SK-N-SH (cell line): ENCODE measurements around the gene RNU4-1. TPM values are rescaled to one million over a fixed set of nuclear protein-coding genes. Genes with fewer than 3 reads are reported as not detected.

Experiments used
- CTCF ChIA-PET: fragments of 300-600, 350-600 bp; formaldehyde crosslinking; extraction: SDS; loops from one replicate; lab custom pipeline; 2021; lab: Yijun Ruan, JAX
- POLR2A ChIA-PET: fragments of 350-600 bp; sonication (Branson Sonifier 250); formaldehyde crosslinking; extraction: SDS; loops from one replicate; lab custom pipeline; 2020; ENCODE audit warnings: antibody characterized with exemption, inconsistent platforms; lab: Yijun Ruan, JAX
- DNase-seq: peaks from one replicate; pipeline ENCODE4 v3.0.0; 2012
- H2AFZ ChIP-seq: fragments of 200-600 bp; sonication (generic); 2 replicates; pipeline ENCODE4 v1.8.1; 2016; ENCODE audit warnings: antibody characterized with exemption, mild to moderate bottlenecking, low read depth
- H3F3A ChIP-seq: fragments of 200-600 bp; sonication (generic); replicated peaks from 2 replicates; pipeline ENCODE3; 2016; ENCODE audit warnings: antibody characterized with exemption, mild to moderate bottlenecking; ENCODE audit not compliant: insufficient read depth
- H3K27ac ChIP-seq, 2 experiments: fragments of 200-500 bp in 1 of 2; fragments of 200-600 bp in 1 of 2; sonication (Bioruptor generic) in 1 of 2; sonication (generic), shearing (Covaris generic) in 1 of 2; 2 replicates each; pipeline versions ENCODE4 v1.5.1 to v1.6.1; 2014 to 2016; ENCODE audit warnings: low read depth in 2 of 2, inconsistent platforms in 1 of 2, low read length in 1 of 2, mild to moderate bottlenecking in 1 of 2, mixed read lengths in 1 of 2
- H3K27me3 ChIP-seq: fragments of 200-600 bp; sonication (generic), shearing (Covaris generic); 2 replicates; pipeline ENCODE4 v1.6.1; 2016; ENCODE audit warnings: mixed run types; ENCODE audit not compliant: insufficient read depth
- H3K36me3 ChIP-seq, 2 experiments: fragments of 200-500 bp in 1 of 2; fragments of 200-600 bp in 1 of 2; sonication (Bioruptor generic) in 1 of 2; sonication (generic) in 1 of 2; replicated peaks in 1 of 2; 2 replicates each; pipeline versions ENCODE3 to v1.5.1; 2014 to 2016; ENCODE audit warnings: low read length in 1 of 2, mild to moderate bottlenecking in 1 of 2; ENCODE audit not compliant: insufficient read depth in 2 of 2, control insufficient read depth in 1 of 2
- H3K4me1 ChIP-seq, 2 experiments: fragments of 200-500 bp in 1 of 2; fragments of 200-600 bp in 1 of 2; sonication (Bioruptor generic) in 1 of 2; sonication (generic), shearing (Covaris generic) in 1 of 2; 2 replicates each; pipeline versions ENCODE4 v1.5.1 to v1.6.1; 2014 to 2016; ENCODE audit warnings: low read depth in 1 of 2, low read length in 1 of 2, mixed run types in 1 of 2; ENCODE audit not compliant: insufficient read depth in 2 of 2, control insufficient read depth in 1 of 2
- H3K4me2 ChIP-seq: fragments of 200-600 bp; sonication (generic), shearing (Covaris generic); 2 replicates; pipeline ENCODE4 v1.6.1; 2017; ENCODE audit warnings: mixed run types
- H3K4me3 ChIP-seq, 2 experiments: fragments of 200-500 bp in 1 of 2; fragments of 200-600 bp in 1 of 2; sonication (Bioruptor generic) in 1 of 2; sonication (generic), shearing (Covaris generic) in 1 of 2; 2 replicates each; pipeline versions ENCODE4 v1.5.1 to v1.8.1; 2014 to 2016; ENCODE audit warnings: low read depth in 2 of 2, inconsistent platforms in 1 of 2, low read length in 1 of 2, mild to moderate bottlenecking in 1 of 2, mixed read lengths in 1 of 2, moderate library complexity in 1 of 2
- H3K79me2 ChIP-seq: fragments of 200-600 bp; sonication (generic); 2 replicates; pipeline ENCODE4 v1.8.1; 2017; ENCODE audit warnings: mild to moderate bottlenecking; ENCODE audit not compliant: insufficient read depth
- H3K9ac ChIP-seq: fragments of 200-600 bp; sonication (generic); 2 replicates; pipeline ENCODE4 v1.6.1; 2017; ENCODE audit warnings: mixed run types
- H3K9me2 ChIP-seq: fragments of 200-600 bp; sonication (generic); 2 replicates; pipeline ENCODE4 v1.6.1; 2017; ENCODE audit warnings: mixed run types
- H3K9me3 ChIP-seq: fragments of 200-600 bp; sonication (generic); 2 replicates; pipeline ENCODE4 v1.6.1; 2017; ENCODE audit warnings: mixed run types, mild to moderate bottlenecking, moderate library complexity
- H4K20me1 ChIP-seq: fragments of 200-600 bp; sonication (generic); 2 replicates; pipeline ENCODE4 v1.6.1; 2017; ENCODE audit warnings: mild to moderate bottlenecking, mixed run types; ENCODE audit not compliant: insufficient read depth
- EP300 ChIP-seq, 2 experiments: IDR thresholded peaks; 2 replicates each; pipeline versions ENCODE4 v1.4.0 to v1.6.1; 2012; ENCODE audit warnings: borderline replicate concordance in 1 of 2, low read depth in 1 of 2, low read length in 1 of 2
- FOSL2 ChIP-seq: IDR thresholded peaks from 2 replicates; pipeline ENCODE4 v1.4.0; 2012; ENCODE audit warnings: low read depth, mild to moderate bottlenecking, moderate library complexity, borderline replicate concordance
- FOXJ3 ChIP-seq: sonication (generic); formaldehyde crosslinking; IDR thresholded peaks from 2 replicates; pipeline ENCODE4 v1.5.1; 2020; ENCODE audit warnings: mild to moderate bottlenecking, missing genetic modification reagents
- FOXM1 ChIP-seq: IDR thresholded peaks from 2 replicates; pipeline ENCODE4 v1.4.0; 2012; ENCODE audit warnings: low read depth, mild to moderate bottlenecking
- GABPA ChIP-seq: IDR thresholded peaks from 2 replicates; pipeline ENCODE4 v1.4.0; 2012; ENCODE audit warnings: low read depth, mild to moderate bottlenecking
- JUND ChIP-seq: IDR thresholded peaks from 2 replicates; pipeline ENCODE4 v1.4.0; 2012
- MEF2A ChIP-seq: IDR thresholded peaks from 2 replicates; pipeline ENCODE4 v1.4.0; 2012; ENCODE audit warnings: low read depth, borderline replicate concordance
- NFIC ChIP-seq: IDR thresholded peaks from 2 replicates; pipeline ENCODE4 v1.4.0; 2012; ENCODE audit warnings: borderline replicate concordance
- POLR2AphosphoS5 ChIP-seq: IDR thresholded peaks from 2 replicates; pipeline ENCODE4 v1.6.1; 2012; ENCODE audit warnings: low read depth, low read length
- RXRA ChIP-seq: IDR thresholded peaks from 2 replicates; pipeline ENCODE4 v1.4.0; 2012; ENCODE audit warnings: low read depth, mild to moderate bottlenecking, borderline replicate concordance
- SIN3A ChIP-seq: IDR thresholded peaks from 2 replicates; pipeline ENCODE4 v1.6.1; 2012; ENCODE audit warnings: low read depth, mild to moderate bottlenecking, low read length, moderate library complexity, borderline replicate concordance
- TAF1 ChIP-seq: IDR thresholded peaks from 2 replicates; pipeline ENCODE4 v1.6.1; 2012; ENCODE audit warnings: low read depth, mild to moderate bottlenecking, low read length, moderate library complexity, borderline replicate concordance
- TCF12 ChIP-seq: IDR thresholded peaks from 2 replicates; pipeline ENCODE4 v1.4.0; 2012
- TEAD4 ChIP-seq: IDR thresholded peaks from 2 replicates; pipeline ENCODE4 v1.4.0; 2012; ENCODE audit warnings: mild to moderate bottlenecking, borderline replicate concordance; ENCODE audit not compliant: insufficient read depth
- YY1 ChIP-seq: IDR thresholded peaks from 2 replicates; pipeline ENCODE4 v1.4.0; 2012; ENCODE audit warnings: low read depth, mild to moderate bottlenecking
- WGBS: methylation state at CpG from one replicate; pipeline ENCODE4 v1.1.6; 2017; ENCODE audit warnings: low lambda C conversion rate; 5-methylcytosine and 5-hydroxymethylcytosine counted together
- polyA plus RNA-seq, 3 experiments: library from polyadenylated mRNA; depleted of rRNA; stranded (reverse); fragments of >200 nt; gene quantifications; 2 replicates each; pipeline ENCODE4 v1.2.3, GENCODE V29; 2012
- TF ChIP-seq, protein P1 (sequence below): fragments of 200-600 bp; sonication (generic); IDR thresholded peaks from 2 replicates; pipeline ENCODE4 v1.6.1; 2017; ENCODE audit warnings: antibody characterized with exemption, mild to moderate bottlenecking, moderate library complexity
- TF ChIP-seq, protein P2 (sequence below): IDR thresholded peaks from 2 replicates; pipeline ENCODE4; 2012
- TF ChIP-seq, protein P3 (sequence below): fragments of 150-350 bp; IDR thresholded peaks from 2 replicates; pipeline ENCODE4 v1.6.1; 2017; ENCODE audit warnings: antibody characterized with exemption, low read length, low read depth, borderline replicate concordance
- TF ChIP-seq, protein P4 (sequence below): IDR thresholded peaks from 2 replicates; pipeline ENCODE4 v1.4.0; 2012; ENCODE audit warnings: low read depth

The RNU4-1 gene
- polyA plus RNA-seq, 1 of the 3 experiments (the other 2 are of a cell fraction), result not detected

DNA sequence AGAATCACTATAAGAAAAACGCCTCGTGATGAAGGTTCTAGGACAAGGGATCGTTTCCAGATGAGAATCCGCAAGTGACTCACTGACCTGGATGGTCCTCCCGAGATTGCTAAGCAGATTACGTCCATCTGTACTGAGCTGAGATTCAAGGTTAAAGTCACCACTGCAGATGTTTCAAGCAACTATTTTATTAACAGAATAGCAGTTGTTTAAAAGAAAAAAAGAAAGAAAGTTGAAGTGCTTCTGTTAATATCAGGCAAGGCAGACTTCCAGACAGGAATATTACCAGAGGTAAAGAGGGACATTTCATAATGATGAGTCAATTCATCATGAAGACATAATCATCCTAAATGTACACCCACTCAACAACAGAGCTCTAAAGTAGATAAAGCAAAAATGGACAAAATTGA, 45.4 kb downstream of the RNU4-1 start:
- Histone ChIP-seq H3K27ac (peak overlapping the region; percentile 65 to 93; a peak in 3 of 4 replicates), H2AFZ (no peak overlapping the region)
- TF ChIP-seq, protein P1, sequence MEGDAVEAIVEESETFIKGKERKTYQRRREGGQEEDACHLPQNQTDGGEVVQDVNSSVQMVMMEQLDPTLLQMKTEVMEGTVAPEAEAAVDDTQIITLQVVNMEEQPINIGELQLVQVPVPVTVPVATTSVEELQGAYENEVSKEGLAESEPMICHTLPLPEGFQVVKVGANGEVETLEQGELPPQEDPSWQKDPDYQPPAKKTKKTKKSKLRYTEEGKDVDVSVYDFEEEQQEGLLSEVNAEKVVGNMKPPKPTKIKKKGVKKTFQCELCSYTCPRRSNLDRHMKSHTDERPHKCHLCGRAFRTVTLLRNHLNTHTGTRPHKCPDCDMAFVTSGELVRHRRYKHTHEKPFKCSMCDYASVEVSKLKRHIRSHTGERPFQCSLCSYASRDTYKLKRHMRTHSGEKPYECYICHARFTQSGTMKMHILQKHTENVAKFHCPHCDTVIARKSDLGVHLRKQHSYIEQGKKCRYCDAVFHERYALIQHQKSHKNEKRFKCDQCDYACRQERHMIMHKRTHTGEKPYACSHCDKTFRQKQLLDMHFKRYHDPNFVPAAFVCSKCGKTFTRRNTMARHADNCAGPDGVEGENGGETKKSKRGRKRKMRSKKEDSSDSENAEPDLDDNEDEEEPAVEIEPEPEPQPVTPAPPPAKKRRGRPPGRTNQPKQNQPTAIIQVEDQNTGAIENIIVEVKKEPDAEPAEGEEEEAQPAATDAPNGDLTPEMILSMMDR, result no peak
- TF ChIP-seq, protein P2, sequence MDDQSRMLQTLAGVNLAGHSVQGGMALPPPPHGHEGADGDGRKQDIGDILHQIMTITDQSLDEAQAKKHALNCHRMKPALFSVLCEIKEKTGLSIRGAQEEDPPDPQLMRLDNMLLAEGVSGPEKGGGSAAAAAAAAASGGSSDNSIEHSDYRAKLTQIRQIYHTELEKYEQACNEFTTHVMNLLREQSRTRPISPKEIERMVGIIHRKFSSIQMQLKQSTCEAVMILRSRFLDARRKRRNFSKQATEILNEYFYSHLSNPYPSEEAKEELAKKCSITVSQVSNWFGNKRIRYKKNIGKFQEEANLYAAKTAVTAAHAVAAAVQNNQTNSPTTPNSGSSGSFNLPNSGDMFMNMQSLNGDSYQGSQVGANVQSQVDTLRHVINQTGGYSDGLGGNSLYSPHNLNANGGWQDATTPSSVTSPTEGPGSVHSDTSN, result peak; percentile 89
- TF ChIP-seq TEAD4 (peak; percentile 83; the same call in 1 of the 2 replicates), EP300 (IDR thresholded peaks at IDR 0.05; ENCODE audit: borderline replicate concordance in 1 of 2, low read depth in 1 of 2, low read length in 1 of 2) (peak in 1 of 2 experiments; percentile 89; a peak in 2 of 4 replicates), FOXJ3 (CRISPR knock-in tag) (no peak), MEF2A (no peak), RXRA (peak; percentile 79; the same call in 1 of the 2 replicates), FOXM1 (no peak), YY1 (peak; percentile 36; the same call in 1 of the 2 replicates), NFIC (peak; percentile 76), POLR2AphosphoS5 (peak; percentile 71), TAF1 (no peak), GABPA (no peak), JUND (peak; percentile 91), FOSL2 (peak; percentile 86), TCF12 (peak; percentile 98), SIN3A (peak; percentile 82; the same call in 1 of the 2 replicates)
- TF ChIP-seq, protein P3, sequence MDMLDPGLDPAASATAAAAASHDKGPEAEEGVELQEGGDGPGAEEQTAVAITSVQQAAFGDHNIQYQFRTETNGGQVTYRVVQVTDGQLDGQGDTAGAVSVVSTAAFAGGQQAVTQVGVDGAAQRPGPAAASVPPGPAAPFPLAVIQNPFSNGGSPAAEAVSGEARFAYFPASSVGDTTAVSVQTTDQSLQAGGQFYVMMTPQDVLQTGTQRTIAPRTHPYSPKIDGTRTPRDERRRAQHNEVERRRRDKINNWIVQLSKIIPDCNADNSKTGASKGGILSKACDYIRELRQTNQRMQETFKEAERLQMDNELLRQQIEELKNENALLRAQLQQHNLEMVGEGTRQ, result no peak
- TF ChIP-seq, protein P4, sequence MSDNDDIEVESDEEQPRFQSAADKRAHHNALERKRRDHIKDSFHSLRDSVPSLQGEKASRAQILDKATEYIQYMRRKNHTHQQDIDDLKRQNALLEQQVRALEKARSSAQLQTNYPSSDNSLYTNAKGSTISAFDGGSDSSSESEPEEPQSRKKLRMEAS, result peak; percentile 86
- TF ChIP-seq, all 33 proteins: peak for 12
- Histone ChIP-seq H3K9me3 (no peaks in the 10 kb centered on the region), H3F3A (peaks cover 47% of the 10 kb centered on the region), H3K9ac (peak overlapping the region; percentile 25; the same call in 1 of the 2 replicates), H4K20me1 (peaks cover 73% of the 10 kb centered on the region), H3K79me2 (peaks cover 98% of the 10 kb centered on the region), H3K4me2 (peak overlapping the region; percentile 63), H3K9me2 (no peaks in the 10 kb centered on the region), H3K36me3 (peaks cover 0 to 14% of the 10 kb centered on the region in 2 experiments), H3K27me3 (no peaks in the 10 kb centered on the region), H3K4me3 (peak overlapping the region in 1 of 2 experiments; percentile 32; a peak in 2 of 4 replicates), H3K4me1 (peaks cover 17 to 56% of the 10 kb centered on the region in 2 experiments)
- POLR2A ChIA-PET, result interaction anchor here (0.7 to 1.2 kb wide), 2 partner anchors 9 to 41 kb away, joined by 3 read pairs; no protein-coding TSS in a partner anchor
- 7% methylated on average over 6 of the region's 6 CpGs for WGBS
- CTCF ChIA-PET, result interaction anchor here (0.7 to 3.1 kb wide), 8 partner anchors 9 to 20 kb away, joined by 3 to 17 read pairs (median 6); partner anchors contain the start of gene PXN
- no peak for DNase-seq
